HepG2 (cell line): Measurements from ENCODE around the gene RPTOR. TPM values are rescaled to one million over a fixed set of nuclear protein-coding genes. Genes with fewer than 3 reads are reported as not detected.

Source experiments
- AHR ChIP-seq: IDR thresholded peaks from 2 replicates; pipeline ENCODE4 v1.6.1; 2018; ENCODE audit warnings: missing genetic modification reagents, missing compliant biosample characterization
- CBX2 ChIP-seq, 2 experiments: fragments of 200-600 bp in 1 of 2; sonication (generic); formaldehyde crosslinking in 1 of 2; IDR thresholded peaks; 2 replicates each; pipeline versions ENCODE4 v1.7.0 to v1.8.1; 2018 to 2022; ENCODE audit warnings: low read depth in 2 of 2, low read length in 1 of 2, mild to moderate bottlenecking in 1 of 2, missing genetic modification reagents in 1 of 2
- CCDC6 ChIP-seq: sonication (generic); formaldehyde crosslinking; IDR thresholded peaks from 2 replicates; pipeline ENCODE4 v1.8.1; 2022; ENCODE audit warnings: mild to moderate bottlenecking, missing genetic modification reagents, moderate library complexity
- GZF1 ChIP-seq: sonication (generic); formaldehyde crosslinking; IDR thresholded peaks from 2 replicates; pipeline ENCODE4 v1.5.1; 2020; ENCODE audit warnings: mild to moderate bottlenecking, missing genetic modification reagents
- HOXA9 ChIP-seq: sonication (generic); formaldehyde crosslinking; IDR thresholded peaks from 2 replicates; pipeline ENCODE4 v1.8.1; 2022; ENCODE audit warnings: missing genetic modification reagents, mild to moderate bottlenecking, moderate library complexity, borderline replicate concordance
- IRF2 ChIP-seq: IDR thresholded peaks from 2 replicates; pipeline ENCODE4 v1.6.1; 2018; ENCODE audit warnings: missing genetic modification reagents, missing compliant biosample characterization
- MTA1 ChIP-seq: sonication (generic); formaldehyde crosslinking; IDR thresholded peaks from 2 replicates; pipeline ENCODE4 v1.4.0; 2020; ENCODE audit warnings: missing genetic modification reagents, mild to moderate bottlenecking, borderline replicate concordance
- NFKBIZ ChIP-seq: IDR thresholded peaks from 2 replicates; pipeline ENCODE4 v1.6.1; 2018; ENCODE audit warnings: missing genetic modification reagents, missing compliant biosample characterization
- PHF20 ChIP-seq: sonication (generic); formaldehyde crosslinking; IDR thresholded peaks from 2 replicates; pipeline ENCODE4 v1.5.0; 2020; ENCODE audit warnings: mild to moderate bottlenecking, missing genetic modification reagents
- RFXANK ChIP-seq: IDR thresholded peaks from 2 replicates; pipeline ENCODE4 v1.6.1; 2016
- SUZ12 ChIP-seq: fragments of 150-350 bp; IDR thresholded peaks from 2 replicates; pipeline ENCODE4 v1.6.1; 2014; ENCODE audit warnings: low read depth, low read length
- TBL1XR1 ChIP-seq: fragments of 150-350 bp; IDR thresholded peaks from 2 replicates; pipeline ENCODE4 v1.6.1; 2014; ENCODE audit warnings: borderline replicate concordance, low read length; ENCODE audit not compliant: partially characterized antibody
- ZBTB33 ChIP-seq: sonication (generic); formaldehyde crosslinking; IDR thresholded peaks from 2 replicates; pipeline ENCODE4 v1.4.0; 2020; ENCODE audit warnings: missing genetic modification reagents
- ZKSCAN8 ChIP-seq: IDR thresholded peaks from 2 replicates; pipeline ENCODE4 v1.6.1; 2016; ENCODE audit warnings: borderline replicate concordance, missing genetic modification reagents, missing compliant biosample characterization
- ZNF136 ChIP-seq: sonication (generic); formaldehyde crosslinking; IDR thresholded peaks from 2 replicates; pipeline ENCODE4 v1.8.1; 2022; ENCODE audit warnings: low read depth, mild to moderate bottlenecking, moderate library complexity, missing genetic modification reagents
- ZNF333 ChIP-seq: sonication (generic); formaldehyde crosslinking; IDR thresholded peaks from 2 replicates; pipeline ENCODE4 v1.4.0; 2020; ENCODE audit warnings: mild to moderate bottlenecking, missing genetic modification reagents, borderline replicate concordance
- ZNF670 ChIP-seq: sonication (generic); formaldehyde crosslinking; IDR thresholded peaks from 2 replicates; pipeline ENCODE4 v1.8.0; 2022; ENCODE audit warnings: mild to moderate bottlenecking, missing genetic modification reagents, borderline replicate concordance
- polyA plus RNA-seq, 8 experiments: library from polyadenylated mRNA; depleted of rRNA in 3 of 8; stranded (reverse) in 7 of 8; unstranded in 1 of 8; fragments of >200 nt; fragmentation: Illumina TruSeq in 4 of 8; extraction: Trizol in 4 of 8; gene quantifications; 2 replicates each; pipeline versions ENCODE4 v1.2.1 to v1.2.3, GENCODE V29; 2011 to 2016; ENCODE audit warnings: low read depth in 4 of 8, missing spikeins in 1 of 8, mixed read lengths in 1 of 8; ENCODE audit not compliant: insufficient read depth in 1 of 8
- total RNA-seq, 5 experiments: library from RNA; depleted of rRNA; stranded (reverse); fragments of >200 nt; fragmentation: Illumina TruSeq; extraction: Trizol; gene quantifications; 2 replicates each; pipeline ENCODE4 v1.2.3, GENCODE V29; 2016; ENCODE audit warnings: low read depth in 1 of 5
- TF ChIP-seq, protein P1 (sequence below): sonication (generic); formaldehyde crosslinking; IDR thresholded peaks from 2 replicates; pipeline ENCODE4 v1.5.0; 2020; ENCODE audit warnings: missing genetic modification reagents
- TF ChIP-seq, protein P2 (sequence below): sonication (generic); formaldehyde crosslinking; IDR thresholded peaks from 2 replicates; pipeline ENCODE4 v1.4.0; 2020; ENCODE audit warnings: missing genetic modification reagents
- TF ChIP-seq, protein P3 (sequence below): sonication (generic); formaldehyde crosslinking; IDR thresholded peaks from 2 replicates; pipeline ENCODE4; 2020; ENCODE audit warnings: missing genetic modification reagents, mild to moderate bottlenecking, borderline replicate concordance

Gene RPTOR
- total and polyA plus RNA-seq, 2 of the 13 experiments (the other 11 are each of a cell fraction or from before 2014, with no cell fraction given): 6.6 to 25.3 TPM

GRCh38 chr17:80575057-80575875, 30.6 kb downstream of the RPTOR start (continued):
- TF ChIP-seq, protein P1, sequence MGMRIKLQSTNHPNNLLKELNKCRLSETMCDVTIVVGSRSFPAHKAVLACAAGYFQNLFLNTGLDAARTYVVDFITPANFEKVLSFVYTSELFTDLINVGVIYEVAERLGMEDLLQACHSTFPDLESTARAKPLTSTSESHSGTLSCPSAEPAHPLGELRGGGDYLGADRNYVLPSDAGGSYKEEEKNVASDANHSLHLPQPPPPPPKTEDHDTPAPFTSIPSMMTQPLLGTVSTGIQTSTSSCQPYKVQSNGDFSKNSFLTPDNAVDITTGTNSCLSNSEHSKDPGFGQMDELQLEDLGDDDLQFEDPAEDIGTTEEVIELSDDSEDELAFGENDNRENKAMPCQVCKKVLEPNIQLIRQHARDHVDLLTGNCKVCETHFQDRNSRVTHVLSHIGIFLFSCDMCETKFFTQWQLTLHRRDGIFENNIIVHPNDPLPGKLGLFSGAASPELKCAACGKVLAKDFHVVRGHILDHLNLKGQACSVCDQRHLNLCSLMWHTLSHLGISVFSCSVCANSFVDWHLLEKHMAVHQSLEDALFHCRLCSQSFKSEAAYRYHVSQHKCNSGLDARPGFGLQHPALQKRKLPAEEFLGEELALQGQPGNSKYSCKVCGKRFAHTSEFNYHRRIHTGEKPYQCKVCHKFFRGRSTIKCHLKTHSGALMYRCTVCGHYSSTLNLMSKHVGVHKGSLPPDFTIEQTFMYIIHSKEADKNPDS (CRISPR knock-in tag): no peak
- TF ChIP-seq PHF20 (CRISPR knock-in tag) (no peak), ZNF333 (no peak), TBL1XR1 (peak; percentile 90), AHR (CRISPR knock-in tag) (peak; percentile 95; the same call in 1 of the 2 replicates), HOXA9 (CRISPR knock-in tag) (no peak), ZKSCAN8 (CRISPR knock-in tag) (peak; percentile 84), RFXANK (peak; percentile 87), GZF1 (CRISPR knock-in tag) (no peak), MTA1 (CRISPR knock-in tag) (0 out of 2 replicates have a peak, but pooled peaks have one; percentile 40), CCDC6 (0 out of 2 replicates have a peak, but pooled peaks have one; percentile 64), IRF2 (CRISPR knock-in tag) (peak; percentile 94), SUZ12 (no peak; the same call in 1 of the 2 replicates), NFKBIZ (CRISPR knock-in tag) (no peak), ZNF136 (CRISPR knock-in tag) (no peak), ZBTB33 (CRISPR knock-in tag) (peak; percentile 98), ZNF670 (CRISPR knock-in tag) (no peak), CBX2 (IDR thresholded peaks at IDR 0.05; ENCODE audit: low read depth, low read length) (no peak), CBX2 (CRISPR knock-in tag; IDR thresholded peaks at IDR 0.05; ENCODE audit: low read depth) (no peak)
- TF ChIP-seq, protein P2, sequence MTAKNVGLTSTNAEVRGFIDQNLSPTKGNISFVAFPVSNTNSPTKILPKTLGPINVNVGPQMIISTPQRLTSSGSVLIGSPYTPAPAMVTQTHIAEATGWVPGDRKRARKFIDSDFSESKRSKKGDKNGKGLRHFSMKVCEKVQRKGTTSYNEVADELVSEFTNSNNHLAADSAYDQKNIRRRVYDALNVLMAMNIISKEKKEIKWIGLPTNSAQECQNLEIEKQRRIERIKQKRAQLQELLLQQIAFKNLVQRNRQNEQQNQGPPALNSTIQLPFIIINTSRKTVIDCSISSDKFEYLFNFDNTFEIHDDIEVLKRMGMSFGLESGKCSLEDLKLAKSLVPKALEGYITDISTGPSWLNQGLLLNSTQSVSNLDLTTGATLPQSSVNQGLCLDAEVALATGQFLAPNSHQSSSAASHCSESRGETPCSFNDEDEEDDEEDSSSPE: peak; percentile 41; the same call in 1 of the 2 replicates
- TF ChIP-seq, protein P3, sequence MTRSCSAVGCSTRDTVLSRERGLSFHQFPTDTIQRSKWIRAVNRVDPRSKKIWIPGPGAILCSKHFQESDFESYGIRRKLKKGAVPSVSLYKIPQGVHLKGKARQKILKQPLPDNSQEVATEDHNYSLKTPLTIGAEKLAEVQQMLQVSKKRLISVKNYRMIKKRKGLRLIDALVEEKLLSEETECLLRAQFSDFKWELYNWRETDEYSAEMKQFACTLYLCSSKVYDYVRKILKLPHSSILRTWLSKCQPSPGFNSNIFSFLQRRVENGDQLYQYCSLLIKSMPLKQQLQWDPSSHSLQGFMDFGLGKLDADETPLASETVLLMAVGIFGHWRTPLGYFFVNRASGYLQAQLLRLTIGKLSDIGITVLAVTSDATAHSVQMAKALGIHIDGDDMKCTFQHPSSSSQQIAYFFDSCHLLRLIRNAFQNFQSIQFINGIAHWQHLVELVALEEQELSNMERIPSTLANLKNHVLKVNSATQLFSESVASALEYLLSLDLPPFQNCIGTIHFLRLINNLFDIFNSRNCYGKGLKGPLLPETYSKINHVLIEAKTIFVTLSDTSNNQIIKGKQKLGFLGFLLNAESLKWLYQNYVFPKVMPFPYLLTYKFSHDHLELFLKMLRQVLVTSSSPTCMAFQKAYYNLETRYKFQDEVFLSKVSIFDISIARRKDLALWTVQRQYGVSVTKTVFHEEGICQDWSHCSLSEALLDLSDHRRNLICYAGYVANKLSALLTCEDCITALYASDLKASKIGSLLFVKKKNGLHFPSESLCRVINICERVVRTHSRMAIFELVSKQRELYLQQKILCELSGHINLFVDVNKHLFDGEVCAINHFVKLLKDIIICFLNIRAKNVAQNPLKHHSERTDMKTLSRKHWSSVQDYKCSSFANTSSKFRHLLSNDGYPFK (CRISPR knock-in tag): peak; percentile 69; the same call in 1 of the 2 replicates
